ENCODE results near the gene MYCL. TPM values are rescaled to one million over a fixed set of nuclear protein-coding genes. Genes with fewer than 3 reads are reported as not detected.

Gene MYCL
- total RNA-seq, 4 donors from 2014 or later: 9.9 to 28.4 (median 14.0) TPM

DNA sequence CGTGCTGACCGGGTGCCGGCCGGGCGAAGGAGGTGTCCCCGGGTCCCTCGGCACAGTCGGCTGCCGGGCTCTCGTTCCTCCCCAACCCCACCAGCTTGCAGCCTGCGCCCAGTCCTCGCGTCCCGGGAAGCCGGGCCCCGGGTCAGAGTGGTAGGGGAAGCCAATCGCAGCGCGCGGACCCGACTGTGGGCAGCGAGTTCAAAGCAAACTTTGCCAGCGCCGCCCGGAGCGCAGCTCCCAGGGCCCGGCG lies 328 bp downstream of the MYCL start:
- H3K9me3 ChIP-seq: no peaks in the 10 kb centered on the region
- peak in 2 of 3 donors; percentile 63 to 83 for DNase-seq
- no peaks in the 10 kb centered on the region for H3K36me3 ChIP-seq
- peaks cover 0 to 26% (median 6%) of the 10 kb centered on the region in 4 donors for H3K4me1 ChIP-seq
- H3K27ac ChIP-seq: peak overlapping the region; percentile 1 to 95 (median 70)
- H3K4me3 ChIP-seq: peak overlapping the region; percentile 45 to 91 (median 69)
- peaks cover 0 to 6% of the 10 kb centered on the region in 2 donors for H3K27me3 ChIP-seq
- no peak for TF ChIP-seq POLR2A (IDR thresholded peaks at IDR 0.05)
- TF ChIP-seq CTCF (IDR thresholded peaks at IDR 0.05): no peak

GRCh38 chr1:39900662-39901463 lies 854 bp downstream of the MYCL start:
- DNase-seq: peak in 2 of 3 donors; percentile 58 to 65
- Histone ChIP-seq H3K27ac (peak overlapping the region; percentile 1 to 95 (median 70)), H3K27me3 (peaks cover 0 to 6% of the 10 kb centered on the region in 2 donors), H3K9me3 (no peaks in the 10 kb centered on the region), H3K4me3 (peak overlapping the region; percentile 45 to 91 (median 69)), H3K4me1 (peaks cover 0 to 26% (median 6%) of the 10 kb centered on the region in 4 donors), H3K36me3 (no peaks in the 10 kb centered on the region)
- TF ChIP-seq CTCF (IDR thresholded peaks at IDR 0.05) (no peak), POLR2A (IDR thresholded peaks at IDR 0.05) (no peak)

DNA sequence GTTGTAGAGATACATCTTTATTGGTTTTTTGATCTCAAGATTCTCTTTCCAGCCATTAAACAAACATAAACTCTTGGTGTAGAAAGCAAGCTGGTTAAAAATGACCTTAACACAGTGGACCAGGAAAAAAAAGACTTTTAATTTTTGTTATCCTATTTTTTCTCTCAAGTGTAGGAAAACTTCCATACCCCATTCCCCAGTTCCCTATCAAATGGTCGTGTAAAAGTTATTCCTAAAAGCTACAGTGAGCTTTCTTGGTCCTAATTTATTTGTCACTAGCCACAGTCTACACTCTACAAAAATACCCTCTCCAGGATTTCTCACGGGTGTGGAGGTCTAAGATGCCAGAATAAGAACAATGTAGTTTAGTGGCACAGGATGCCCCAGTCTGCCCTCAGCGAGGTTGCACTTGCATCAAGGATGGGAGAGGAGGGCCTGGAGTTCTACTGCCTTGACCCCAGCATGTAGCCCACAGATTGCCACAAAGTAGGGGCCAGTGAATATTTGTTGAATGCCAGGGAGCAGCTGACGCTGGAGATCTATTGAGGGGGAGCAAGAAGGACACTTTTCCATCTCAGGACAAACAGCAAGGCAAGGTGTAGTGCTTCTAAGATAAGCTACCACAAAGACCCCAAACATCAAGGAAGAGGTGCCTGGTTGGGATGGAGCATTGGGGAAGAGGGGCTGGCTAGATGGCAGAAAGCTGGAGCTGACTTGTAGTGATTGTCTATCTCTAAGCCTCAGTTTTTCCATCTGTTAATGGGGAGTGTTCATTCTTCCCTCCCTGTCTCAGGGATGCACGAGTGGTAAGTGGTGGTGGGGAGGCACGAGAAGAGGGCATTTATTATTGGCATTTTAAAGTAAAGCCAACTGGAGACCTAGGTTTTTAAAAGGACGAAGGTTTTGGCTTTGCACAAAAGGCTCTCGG lies 1.8 kb downstream of the MYCL start:
- TF ChIP-seq POLR2A (IDR thresholded peaks at IDR 0.05) (no peak), CTCF (IDR thresholded peaks at IDR 0.05) (no peak)
- H3K27ac ChIP-seq: no peak overlapping the region
- no peaks in the 10 kb centered on the region for H3K36me3 ChIP-seq
- H3K4me3 ChIP-seq: peak overlapping the region in 2 of 4 donors; percentile 85 to 91
- H3K4me1 ChIP-seq: peaks cover 0 to 26% (median 6%) of the 10 kb centered on the region in 4 donors
- H3K9me3 ChIP-seq: no peaks in the 10 kb centered on the region
- peaks cover 0 to 6% of the 10 kb centered on the region in 2 donors for H3K27me3 ChIP-seq
- DNase-seq: peak in 1 of 3 donors; percentile 27

DNA sequence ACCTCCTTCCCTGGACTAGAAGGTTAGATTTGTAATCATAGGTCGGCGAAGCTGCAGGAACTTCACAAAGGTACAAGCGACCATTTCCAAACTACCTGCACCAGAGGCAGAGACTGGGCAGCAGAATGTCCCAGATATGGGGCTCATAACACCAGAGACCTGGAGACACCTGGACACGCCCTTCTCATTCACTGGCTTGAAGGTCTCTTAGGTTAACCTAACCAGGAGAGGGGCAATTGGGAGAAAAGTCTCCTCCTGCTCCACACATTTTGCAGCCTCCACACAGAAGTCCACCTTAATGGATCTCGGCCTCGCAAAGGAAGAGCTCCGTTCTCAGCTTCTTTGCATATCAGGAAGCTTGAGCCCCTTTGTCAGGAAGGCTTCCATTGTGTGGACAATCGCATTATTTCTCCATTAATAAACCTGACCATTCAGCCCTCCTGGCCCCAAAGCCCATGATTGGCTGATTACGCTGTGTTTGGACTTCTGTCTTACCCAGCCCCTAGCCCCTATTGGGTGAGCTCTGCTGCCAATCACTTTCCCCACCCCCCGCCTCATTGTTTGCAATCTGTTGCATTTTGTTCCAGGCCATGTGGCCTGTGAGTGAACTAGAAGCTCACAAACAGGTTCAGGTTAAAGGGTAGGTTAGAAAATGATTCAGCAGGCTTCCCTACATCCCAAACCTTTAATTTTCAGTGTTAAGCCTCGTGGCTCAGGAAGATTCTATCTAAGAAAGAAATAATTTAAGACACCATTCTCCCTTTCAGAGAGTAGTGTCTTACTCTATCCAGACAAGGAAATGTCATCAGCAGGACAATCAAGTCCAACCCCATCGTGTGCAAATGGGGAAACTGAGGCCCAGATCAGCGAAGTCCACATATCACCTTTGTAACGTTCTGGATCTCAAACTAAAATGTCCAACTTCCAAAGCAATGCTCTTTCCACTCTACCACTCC lies 2.8 kb downstream of the MYCL start:
- Histone ChIP-seq H3K36me3 (no peaks in the 10 kb centered on the region), H3K27ac (no peak overlapping the region), H3K4me1 (peaks cover 0 to 26% (median 6%) of the 10 kb centered on the region in 4 donors), H3K9me3 (no peaks in the 10 kb centered on the region), H3K4me3 (no peak overlapping the region), H3K27me3 (peaks cover 0 to 6% of the 10 kb centered on the region in 2 donors)
- TF ChIP-seq POLR2A (IDR thresholded peaks at IDR 0.05): no peak
- DNase-seq: peak in 1 of 3 donors; percentile 70

GRCh38 chr1:39898191-39898590 lies 3.5 kb downstream of the MYCL start:
- peak in 1 of 3 donors; percentile 7 for DNase-seq
- H3K9me3 ChIP-seq: no peaks in the 10 kb centered on the region
- H3K27ac ChIP-seq: no peak overlapping the region
- H3K27me3 ChIP-seq: peaks cover 0 to 6% of the 10 kb centered on the region in 2 donors
- no peak for TF ChIP-seq CTCF (IDR thresholded peaks at IDR 0.05)
- TF ChIP-seq POLR2A (IDR thresholded peaks at IDR 0.05): no peak
- H3K36me3 ChIP-seq: no peaks in the 10 kb centered on the region
- H3K4me1 ChIP-seq: peaks cover 0 to 26% (median 6%) of the 10 kb centered on the region in 4 donors
- no peak overlapping the region for H3K4me3 ChIP-seq
